ENCODE data around the gene BLOC1S3. TPM values are rescaled to one million over a fixed set of nuclear protein-coding genes. Genes with fewer than 3 reads are reported as not detected.

BLOC1S3 gene
- total and polyA plus RNA-seq, 7 experiments from 2014 or later, result 6.9 to 24.9 (median 15.4) TPM

DNA sequence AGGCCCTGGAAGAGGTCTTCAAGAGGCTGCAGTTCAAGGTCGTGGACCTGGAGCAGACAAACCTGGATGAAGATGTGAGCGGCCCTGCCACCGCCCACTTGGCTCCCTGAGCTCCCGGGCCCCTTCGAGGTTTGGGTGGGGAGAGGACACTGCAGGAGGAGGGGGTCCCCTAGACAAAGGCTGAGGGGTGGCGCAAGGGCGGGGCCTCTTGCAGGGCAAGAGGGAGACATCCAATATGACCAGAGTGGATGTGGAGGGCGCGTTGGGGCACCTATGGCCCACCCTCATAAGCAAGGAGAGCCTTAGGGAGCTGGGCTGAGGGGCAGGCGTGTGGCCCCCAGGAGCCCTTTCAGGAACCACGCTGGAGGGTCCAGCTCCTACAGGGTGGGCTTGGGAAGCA lies 38.1 kb upstream of the BLOC1S3 start:
- POLR2A ChIA-PET, result no interaction called here
- Mint-ChIP-seq H3K4me3 (no peak overlapping the region), H3K36me3 (peaks cover 0 to 13% (median 7%) of the 10 kb centered on the region in 5 donors), H3K27ac (no peak overlapping the region), H3K27me3 (no peaks in the 10 kb centered on the region), H3K4me1 (peaks cover 0 to 11% (median 3%) of the 10 kb centered on the region in 7 donors), H3K9me3 (no peaks in the 10 kb centered on the region)
- DNase-seq, result no peak
- Histone ChIP-seq H3K4me1 (ENCODE audit: control insufficient read depth in 2 of 2, insufficient read depth in 2 of 2, low read length in 2 of 2) (no peaks in the 10 kb centered on the region), H3K36me3 (ENCODE audit: control insufficient read depth in 2 of 3, insufficient read depth in 3 of 3, low read length in 3 of 3) (peaks cover 0 to 40% (median 0%) of the 10 kb centered on the region in 3 experiments), H3K27ac (ENCODE audit: low read depth, low read length) (no peak overlapping the region), H3K9me3 (ENCODE audit: control insufficient read depth in 2 of 3, low read length in 3 of 3) (no peaks in the 10 kb centered on the region), H3K4me3 (ENCODE audit: low read length) (no peak overlapping the region), H3K27me3 (ENCODE audit: control insufficient read depth in 2 of 2, insufficient read depth in 2 of 2, low read length in 2 of 2) (no peaks in the 10 kb centered on the region)
- CTCF ChIA-PET, result no interaction called here
- intact Hi-C loops (cut with micrococcal nuclease), result no loop called here
- ATAC-seq, result no peak

DNA sequence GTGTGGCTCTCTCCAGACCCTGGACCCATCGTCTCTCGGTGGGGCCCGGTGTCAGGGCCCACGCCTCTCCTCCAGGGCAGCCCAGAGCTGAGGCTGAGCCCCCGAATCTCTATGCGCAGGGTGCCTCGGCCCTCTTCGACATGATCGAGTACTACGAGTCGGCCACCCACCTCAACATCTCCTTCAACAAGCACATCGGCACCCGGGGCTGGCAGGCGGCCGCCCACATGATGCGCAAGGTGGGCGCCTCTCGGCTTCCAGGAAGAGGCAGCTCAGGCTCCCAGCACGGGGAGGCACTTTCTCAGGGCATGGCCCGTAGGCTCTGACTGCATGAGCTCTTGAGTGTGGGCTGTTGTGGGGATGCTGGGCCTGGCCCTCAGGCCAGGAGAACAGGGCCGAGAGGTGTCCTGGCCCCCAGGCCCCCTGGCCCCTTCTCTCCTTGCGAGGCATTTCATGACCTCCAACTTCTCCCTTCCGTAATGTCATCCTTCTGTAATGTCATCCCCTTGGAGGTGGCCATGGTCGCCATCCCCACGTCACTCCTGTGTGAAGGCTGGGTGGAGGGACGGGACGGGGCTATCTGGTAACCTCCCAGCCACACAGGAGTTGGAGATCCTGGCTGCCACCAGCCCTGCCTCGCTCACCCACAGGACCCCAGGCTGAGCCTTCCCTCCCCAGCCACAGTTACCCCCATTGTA lies 37.2 kb upstream of the BLOC1S3 start:
- H3K4me3 ChIP-seq (ENCODE audit: low read length), result no peak overlapping the region
- CTCF ChIA-PET, result no interaction called here
- no peaks in the 10 kb centered on the region for H3K27me3 ChIP-seq (ENCODE audit: control insufficient read depth in 2 of 2, insufficient read depth in 2 of 2, low read length in 2 of 2)
- peaks cover 0 to 11% (median under 1%) of the 10 kb centered on the region in 7 donors for H3K4me1 Mint-ChIP-seq
- peaks cover 0 to 13% (median 7%) of the 10 kb centered on the region in 5 donors for H3K36me3 Mint-ChIP-seq
- peaks cover 0 to 46% (median 0%) of the 10 kb centered on the region in 3 experiments for H3K36me3 ChIP-seq (ENCODE audit: control insufficient read depth in 2 of 3, insufficient read depth in 3 of 3, low read length in 3 of 3)
- no peaks in the 10 kb centered on the region for H3K9me3 Mint-ChIP-seq
- no peaks in the 10 kb centered on the region for H3K9me3 ChIP-seq (ENCODE audit: control insufficient read depth in 2 of 3, low read length in 3 of 3)
- intact Hi-C loops (cut with micrococcal nuclease), result no loop called here
- POLR2A ChIA-PET, result no interaction called here
- no peak overlapping the region for H3K27ac ChIP-seq (ENCODE audit: low read depth, low read length)
- H3K27me3 Mint-ChIP-seq, result no peaks in the 10 kb centered on the region
- no peak overlapping the region for H3K4me3 Mint-ChIP-seq
- ATAC-seq (no peak), DNase-seq (no peak)
- H3K27ac Mint-ChIP-seq, result no peak overlapping the region
- H3K4me1 ChIP-seq (ENCODE audit: control insufficient read depth in 2 of 2, insufficient read depth in 2 of 2, low read length in 2 of 2), result no peaks in the 10 kb centered on the region

DNA sequence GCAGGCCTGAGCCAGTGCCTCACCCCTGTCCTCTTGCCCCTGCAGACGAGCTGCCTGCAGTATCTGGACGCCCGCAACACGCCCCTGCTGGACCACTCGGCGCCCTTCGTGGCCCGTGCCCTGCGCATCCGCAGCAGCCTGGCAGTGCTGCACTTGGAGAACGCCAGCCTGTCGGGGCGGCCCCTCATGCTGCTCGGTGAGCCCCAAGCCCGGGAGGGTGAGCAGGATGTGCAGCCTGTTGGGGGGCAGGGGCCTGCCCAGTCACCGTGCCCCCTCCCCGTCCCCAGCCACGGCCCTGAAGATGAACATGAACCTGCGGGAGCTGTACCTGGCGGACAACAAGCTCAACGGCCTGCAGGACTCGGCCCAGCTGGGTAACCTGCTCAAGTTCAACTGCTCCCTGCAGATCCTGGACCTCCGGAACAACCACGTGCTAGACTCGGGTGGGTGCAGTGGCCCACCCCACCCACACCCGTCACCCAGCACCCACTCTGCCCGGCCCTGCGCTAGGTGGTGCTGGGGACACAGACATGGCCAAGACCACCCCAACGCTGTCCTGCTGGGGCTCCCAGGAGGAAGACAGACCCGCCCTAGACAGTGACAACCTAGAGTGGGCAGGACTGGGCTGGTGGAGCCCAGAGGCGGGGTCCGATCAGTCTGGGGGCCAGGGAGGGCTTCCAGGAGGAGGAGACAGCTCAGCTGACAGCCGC lies 36.4 kb upstream of the BLOC1S3 start:
- Histone ChIP-seq H3K4me1 (ENCODE audit: control insufficient read depth in 2 of 2, insufficient read depth in 2 of 2, low read length in 2 of 2) (no peaks in the 10 kb centered on the region), H3K9me3 (ENCODE audit: control insufficient read depth in 2 of 3, low read length in 3 of 3) (no peaks in the 10 kb centered on the region), H3K27me3 (ENCODE audit: control insufficient read depth in 2 of 2, insufficient read depth in 2 of 2, low read length in 2 of 2) (no peaks in the 10 kb centered on the region), H3K27ac (ENCODE audit: low read depth, low read length) (no peak overlapping the region), H3K36me3 (ENCODE audit: control insufficient read depth in 2 of 3, insufficient read depth in 3 of 3, low read length in 3 of 3) (peaks cover 0 to 52% (median 0%) of the 10 kb centered on the region in 3 experiments), H3K4me3 (ENCODE audit: low read length) (no peak overlapping the region)
- Mint-ChIP-seq H3K4me1 (peaks cover 0 to 8% (median 0%) of the 10 kb centered on the region in 7 donors), H3K9me3 (no peaks in the 10 kb centered on the region), H3K36me3 (peaks cover 1 to 13% (median 7%) of the 10 kb centered on the region in 5 donors), H3K4me3 (no peak overlapping the region), H3K27me3 (no peaks in the 10 kb centered on the region), H3K27ac (no peak overlapping the region)
- intact Hi-C loops (cut with micrococcal nuclease), result no loop called here
- CTCF ChIA-PET, result no interaction called here
- DNase-seq (no peak), ATAC-seq (no peak)
- POLR2A ChIA-PET, result no interaction called here

DNA sequence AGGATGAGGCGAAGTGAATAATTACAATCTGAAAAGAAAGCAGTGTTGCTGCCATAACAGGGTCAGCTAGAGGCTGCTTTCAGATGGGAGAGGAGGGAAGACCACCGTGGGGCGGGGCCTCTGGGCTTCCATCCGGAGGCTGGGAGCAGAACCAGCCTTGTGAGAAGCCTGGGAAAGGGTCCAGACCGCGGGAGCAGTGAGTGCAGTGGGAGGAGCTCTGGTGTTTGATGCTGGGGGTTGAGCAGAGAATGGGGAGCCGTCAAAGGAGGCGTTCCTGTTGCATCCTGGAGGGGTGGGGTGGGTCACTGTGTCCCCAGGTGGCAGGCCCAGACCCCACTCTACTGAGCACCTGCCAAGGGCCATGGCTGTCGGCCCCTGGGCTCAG lies 35.9 kb upstream of the BLOC1S3 start:
- Histone ChIP-seq H3K27me3 (ENCODE audit: control insufficient read depth in 2 of 2, insufficient read depth in 2 of 2, low read length in 2 of 2) (no peaks in the 10 kb centered on the region), H3K36me3 (ENCODE audit: control insufficient read depth in 2 of 3, insufficient read depth in 3 of 3, low read length in 3 of 3) (peaks cover 0 to 56% (median 0%) of the 10 kb centered on the region in 3 experiments), H3K4me1 (ENCODE audit: control insufficient read depth in 2 of 2, insufficient read depth in 2 of 2, low read length in 2 of 2) (no peaks in the 10 kb centered on the region), H3K9me3 (ENCODE audit: control insufficient read depth in 2 of 3, low read length in 3 of 3) (no peaks in the 10 kb centered on the region), H3K27ac (ENCODE audit: low read depth, low read length) (no peak overlapping the region), H3K4me3 (ENCODE audit: low read length) (no peak overlapping the region)
- peak overlapping the region in 2 of 9 donors; percentile 13 to 65 for H3K27ac Mint-ChIP-seq
- DNase-seq, result no peak
- no peaks in the 10 kb centered on the region for H3K9me3 Mint-ChIP-seq
- H3K27me3 Mint-ChIP-seq, result no peaks in the 10 kb centered on the region
- CTCF ChIA-PET, result no interaction called here
- POLR2A ChIA-PET, result no interaction called here
- H3K4me3 Mint-ChIP-seq, result no peak overlapping the region
- peaks cover 2 to 13% (median 7%) of the 10 kb centered on the region in 5 donors for H3K36me3 Mint-ChIP-seq
- no peak for ATAC-seq
- intact Hi-C loops (cut with micrococcal nuclease), result no loop called here
- H3K4me1 Mint-ChIP-seq, result peaks cover 0 to 5% (median 0%) of the 10 kb centered on the region in 7 donors

DNA sequence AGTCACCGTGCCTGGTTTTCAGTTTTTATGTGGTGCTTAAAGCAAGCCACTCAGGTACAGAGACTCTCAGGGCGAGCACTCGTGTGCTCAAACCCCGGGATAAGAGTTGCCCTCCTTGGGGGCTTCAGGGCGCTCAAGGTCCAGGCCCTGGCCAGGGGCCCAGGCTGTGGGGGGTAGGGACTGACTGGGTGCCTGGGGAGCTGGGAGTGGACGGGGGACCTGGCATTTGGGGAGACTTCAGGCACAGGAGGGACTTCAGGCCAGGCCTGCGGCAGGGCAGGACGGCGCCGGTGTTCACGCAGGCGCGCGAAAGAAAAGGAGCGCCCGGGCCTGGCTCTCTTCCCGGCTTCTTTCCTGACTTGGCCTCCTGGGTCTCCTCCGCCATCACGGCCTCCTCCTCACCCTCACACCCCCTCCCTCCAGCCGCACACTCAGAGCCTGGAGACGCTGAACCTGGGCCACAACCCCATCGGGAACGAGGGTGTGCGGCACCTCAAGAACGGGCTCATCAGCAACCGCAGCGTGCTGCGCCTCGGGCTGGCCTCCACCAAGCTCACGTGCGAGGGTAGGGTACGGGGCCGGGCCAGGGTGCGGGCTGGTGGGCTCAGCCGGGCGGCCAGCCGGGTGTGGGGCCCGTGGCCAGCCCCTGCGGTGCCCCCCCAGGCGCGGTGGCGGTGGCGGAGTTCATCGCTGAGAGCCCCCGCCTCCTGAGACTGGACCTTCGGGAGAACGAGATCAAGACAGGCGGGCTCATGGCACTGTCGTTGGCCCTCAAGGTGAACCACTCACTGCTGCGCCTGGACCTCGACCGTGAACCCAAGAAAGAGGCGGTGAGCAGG lies 33.9 kb upstream of the BLOC1S3 start:
- H3K27ac Mint-ChIP-seq, result no peak overlapping the region
- POLR2A ChIA-PET, result no interaction called here

DNA sequence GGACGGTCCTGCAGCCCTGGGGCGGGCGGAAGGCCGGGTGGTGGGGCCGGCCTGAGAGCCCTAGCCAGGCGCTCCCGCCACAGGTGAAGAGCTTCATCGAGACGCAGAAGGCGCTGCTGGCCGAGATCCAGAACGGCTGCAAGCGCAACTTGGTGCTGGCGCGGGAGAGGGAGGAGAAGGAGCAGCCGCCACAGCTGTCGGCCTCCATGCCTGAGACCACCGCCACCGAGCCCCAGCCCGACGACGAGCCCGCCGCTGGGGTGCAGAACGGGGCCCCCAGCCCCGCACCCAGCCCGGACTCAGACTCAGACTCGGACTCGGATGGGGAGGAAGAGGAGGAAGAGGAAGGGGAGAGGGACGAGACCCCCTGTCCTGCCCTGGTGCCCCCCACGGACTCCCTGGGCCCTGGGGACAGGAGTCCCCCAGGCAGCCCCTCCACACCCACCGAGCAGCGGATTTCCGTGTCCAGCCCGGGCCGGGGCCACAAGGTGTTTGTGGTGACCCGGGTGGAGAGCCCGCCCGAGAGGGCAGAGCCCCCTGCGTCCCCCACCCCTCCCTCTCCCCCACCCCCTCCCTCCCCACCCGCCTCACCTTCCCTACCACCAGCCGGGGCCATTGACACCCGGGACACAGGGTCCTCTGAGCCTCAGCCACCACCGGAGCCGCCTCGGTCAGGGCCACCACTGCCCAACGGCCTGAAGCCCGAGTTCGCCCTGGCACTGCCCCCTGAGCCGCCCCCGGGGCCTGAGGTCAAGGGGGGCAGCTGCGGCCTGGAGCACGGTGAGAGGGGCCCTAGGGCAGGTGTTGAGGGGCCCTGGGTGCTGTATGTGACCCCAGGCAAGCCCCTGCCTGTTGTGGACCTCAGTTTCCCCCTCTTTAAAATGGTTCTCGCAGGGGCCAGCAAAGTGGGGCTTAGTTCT lies 33.1 kb upstream of the BLOC1S3 start:
- CTCF ChIA-PET, result no interaction called here
- Histone ChIP-seq H3K4me1 (ENCODE audit: control insufficient read depth in 2 of 2, insufficient read depth in 2 of 2, low read length in 2 of 2) (no peaks in the 10 kb centered on the region), H3K27ac (ENCODE audit: low read depth, low read length) (no peak overlapping the region), H3K36me3 (ENCODE audit: control insufficient read depth in 2 of 3, insufficient read depth in 3 of 3, low read length in 3 of 3) (peaks cover 0 to 53% (median 0%) of the 10 kb centered on the region in 3 experiments), H3K27me3 (ENCODE audit: control insufficient read depth in 2 of 2, insufficient read depth in 2 of 2, low read length in 2 of 2) (no peaks in the 10 kb centered on the region), H3K4me3 (ENCODE audit: low read length) (no peak overlapping the region), H3K9me3 (ENCODE audit: control insufficient read depth in 2 of 3, low read length in 3 of 3) (no peaks in the 10 kb centered on the region)
- Mint-ChIP-seq H3K4me3 (no peak overlapping the region), H3K9me3 (no peaks in the 10 kb centered on the region), H3K36me3 (peaks cover 3 to 13% (median 5%) of the 10 kb centered on the region in 5 donors), H3K4me1 (peaks cover 0 to 8% (median 7%) of the 10 kb centered on the region in 7 donors), H3K27me3 (peaks cover 0 to 3% (median 0%) of the 10 kb centered on the region in 5 donors), H3K27ac (no peak overlapping the region)
- intact Hi-C loops (cut with micrococcal nuclease), result no loop called here
- DNase-seq (no peak), ATAC-seq (no peak)
- POLR2A ChIA-PET, result no interaction called here

More for the DNA sequence above, 33.9 kb upstream of the BLOC1S3 start:
- Mint-ChIP-seq H3K4me1 (peaks cover 0 to 7% (median 7%) of the 10 kb centered on the region in 7 donors), H3K36me3 (peaks cover 3 to 13% (median 5%) of the 10 kb centered on the region in 5 donors), H3K4me3 (no peak overlapping the region), H3K27me3 (no peaks in the 10 kb centered on the region), H3K9me3 (no peaks in the 10 kb centered on the region)
- CTCF ChIA-PET, result no interaction called here
- intact Hi-C loops (cut with micrococcal nuclease), result no loop called here
- Histone ChIP-seq H3K27me3 (ENCODE audit: control insufficient read depth in 2 of 2, insufficient read depth in 2 of 2, low read length in 2 of 2) (no peaks in the 10 kb centered on the region), H3K9me3 (ENCODE audit: control insufficient read depth in 2 of 3, low read length in 3 of 3) (no peaks in the 10 kb centered on the region), H3K27ac (ENCODE audit: low read depth, low read length) (no peak overlapping the region), H3K4me3 (ENCODE audit: low read length) (no peak overlapping the region), H3K36me3 (ENCODE audit: control insufficient read depth in 2 of 3, insufficient read depth in 3 of 3, low read length in 3 of 3) (peaks cover 0 to 56% (median 0%) of the 10 kb centered on the region in 3 experiments), H3K4me1 (ENCODE audit: control insufficient read depth in 2 of 2, insufficient read depth in 2 of 2, low read length in 2 of 2) (no peaks in the 10 kb centered on the region)
- ATAC-seq (no peak), DNase-seq (no peak)
